SK-N-MC (cell line): ENCODE data around the gene CT45A1.

ENCODE experiments used
- EZH2 ChIP-seq: fragments of 200-600 bp; sonication (generic); IDR thresholded peaks from one replicate; pipeline ENCODE4 v1.6.1; 2017; ENCODE audit warnings: antibody characterized with exemption
- FOXP2 ChIP-seq: optimal IDR thresholded peaks from 2 replicates; pipeline ENCODE3; 2011; ENCODE audit warnings: mild to moderate bottlenecking, moderate library complexity; ENCODE audit not compliant: insufficient read depth; ENCODE audit errors: extremely low read length, control extremely low read depth
- POLR2AphosphoS5 ChIP-seq: IDR thresholded peaks from 2 replicates; pipeline ENCODE4 v1.6.1; 2012; ENCODE audit warnings: mild to moderate bottlenecking, low read depth, low read length, borderline replicate concordance

DNA sequence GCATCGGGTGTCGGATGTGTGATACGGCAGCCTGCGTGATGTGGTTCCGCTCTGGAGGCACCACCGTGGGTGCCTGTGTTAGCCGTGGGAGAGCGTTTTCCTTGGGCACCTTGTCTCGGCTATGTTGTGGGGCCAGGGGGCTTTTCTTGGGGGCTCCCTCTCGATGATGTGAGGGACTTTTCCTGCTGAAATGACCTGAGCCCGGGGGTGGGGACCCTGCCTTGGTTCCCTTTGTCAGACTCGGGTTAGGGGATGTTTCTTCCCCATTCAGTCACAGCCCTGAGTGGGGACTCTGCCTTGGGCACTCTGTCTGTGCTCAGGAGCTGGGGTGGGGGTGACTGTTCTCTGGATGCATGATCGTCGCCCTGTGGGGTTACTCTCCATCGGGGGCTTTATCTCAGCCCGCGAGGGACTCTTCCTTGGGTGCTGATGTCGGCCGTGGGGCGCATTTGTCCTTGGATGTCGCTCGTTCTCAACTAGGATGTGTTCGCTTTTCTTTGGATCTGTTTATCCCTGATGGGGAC, 27.8 kb downstream of the CT45A1 start:
- TF ChIP-seq POLR2AphosphoS5 = no peak
- TF ChIP-seq EZH2 = no peak
- no peak for TF ChIP-seq FOXP2
